Activated T-cell treated with anti-CD3 and anti-CD28 coated beads, Interleukin-2, amount 50 U/mL, for 48 hours (primary cell): ENCODE measurements around the gene PPFIA1.
A peak's percentile ranks its signal among the peaks of the same experiment; 100 is the strongest.
"Not testable (repeated sequence)": the region's sequence is repeated elsewhere in the genome, so short reads cannot be mapped to it uniquely, and the experiment has no call there.

Experiments used
- DNase-seq, 2 experiments: peaks; one replicate each; pipeline ENCODE4 v3.0.0-alpha.2; 2020

Gene PPFIA1

DNA sequence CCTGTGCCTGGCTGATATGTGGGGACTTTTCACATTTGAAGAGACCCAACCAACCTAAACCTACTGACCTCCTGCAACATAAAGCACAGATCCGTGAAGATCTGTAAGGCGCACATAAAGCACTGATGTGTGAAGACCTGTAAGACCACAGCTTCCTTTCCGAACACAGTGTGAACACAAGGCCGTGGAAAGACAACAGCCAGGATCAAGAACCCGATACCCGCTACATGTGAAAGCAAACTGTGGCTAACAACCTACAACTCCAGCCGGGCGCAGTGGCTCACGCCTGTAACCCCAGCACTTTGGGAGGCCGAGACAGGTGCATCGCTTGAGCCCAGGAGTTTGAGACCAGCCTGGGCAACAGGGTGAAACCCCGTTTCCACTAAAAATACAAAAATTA, 17.6 kb upstream of the PPFIA1 start:
- DNase-seq: no peak

DNA sequence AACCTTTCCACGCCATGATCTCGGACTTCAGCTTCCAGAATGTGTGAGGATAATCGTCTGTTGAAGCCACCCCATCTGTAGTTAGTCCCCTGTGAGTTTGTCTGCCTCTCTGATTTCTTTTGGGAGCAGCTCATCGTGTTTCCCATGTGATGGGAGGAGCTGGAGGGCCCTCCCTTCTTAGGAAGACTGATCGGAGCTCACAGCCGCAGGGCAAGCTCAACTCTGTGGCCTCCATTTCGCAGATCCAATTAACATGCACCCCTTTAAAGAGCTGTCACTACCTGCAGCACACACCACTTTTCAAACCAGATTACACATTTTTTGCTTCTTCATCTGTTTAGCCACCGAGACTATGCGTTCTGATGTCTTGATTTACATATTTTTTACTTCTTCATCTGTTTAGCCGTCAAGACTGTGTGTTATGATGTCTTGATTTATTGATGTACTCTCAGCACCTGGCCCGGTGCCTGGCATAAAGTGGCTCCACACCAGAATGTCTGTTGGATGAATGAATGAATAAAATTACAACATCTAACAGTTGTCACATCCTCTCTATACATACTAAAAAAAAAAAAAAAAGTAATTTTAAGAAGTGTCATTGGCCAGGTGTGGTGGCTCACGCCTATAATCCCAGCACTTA, 14.9 kb upstream of the PPFIA1 start:
- no peak for DNase-seq

DNA sequence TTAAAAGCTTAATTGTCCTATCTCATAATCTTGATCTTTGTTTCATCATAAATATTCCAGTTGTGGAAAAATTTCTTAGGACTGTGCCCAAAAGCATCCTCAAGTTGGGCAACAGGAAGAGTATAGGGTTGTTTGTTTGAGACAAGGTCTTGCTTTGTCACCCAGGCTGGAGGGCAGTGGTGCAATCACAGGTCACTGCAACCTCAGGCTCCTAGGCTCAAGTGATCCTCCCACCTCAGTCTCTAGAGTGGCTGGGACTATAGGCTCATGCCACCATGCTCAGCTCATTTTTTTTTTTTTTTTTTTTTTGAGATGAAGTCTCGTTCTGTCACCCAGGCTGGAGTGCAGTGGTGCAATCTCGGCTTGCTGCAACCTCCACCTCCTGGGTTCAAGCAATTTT, 11.4 kb upstream of the PPFIA1 start:
- not testable (repeated sequence) for DNase-seq

DNA sequence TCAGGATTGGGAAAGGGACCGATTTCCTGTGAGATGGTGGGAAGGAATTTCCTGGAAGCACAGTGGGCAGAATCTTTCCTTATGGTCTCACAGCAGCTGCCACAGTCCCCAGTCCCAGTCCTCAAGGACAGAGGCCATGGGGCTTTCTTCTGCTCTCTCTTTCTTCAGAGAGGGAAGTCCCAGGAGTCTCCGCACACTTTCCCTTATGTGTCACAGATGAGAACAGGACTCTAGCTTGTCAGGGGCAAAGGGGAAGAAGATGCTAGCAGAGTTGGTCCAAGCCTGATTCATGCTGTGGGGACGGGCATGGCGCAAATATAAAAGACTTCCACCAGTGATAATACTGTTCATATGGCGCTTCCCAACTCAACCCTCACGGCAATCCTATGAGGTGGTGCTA, 7.5 kb upstream of the PPFIA1 start:
- no peak for DNase-seq

DNA sequence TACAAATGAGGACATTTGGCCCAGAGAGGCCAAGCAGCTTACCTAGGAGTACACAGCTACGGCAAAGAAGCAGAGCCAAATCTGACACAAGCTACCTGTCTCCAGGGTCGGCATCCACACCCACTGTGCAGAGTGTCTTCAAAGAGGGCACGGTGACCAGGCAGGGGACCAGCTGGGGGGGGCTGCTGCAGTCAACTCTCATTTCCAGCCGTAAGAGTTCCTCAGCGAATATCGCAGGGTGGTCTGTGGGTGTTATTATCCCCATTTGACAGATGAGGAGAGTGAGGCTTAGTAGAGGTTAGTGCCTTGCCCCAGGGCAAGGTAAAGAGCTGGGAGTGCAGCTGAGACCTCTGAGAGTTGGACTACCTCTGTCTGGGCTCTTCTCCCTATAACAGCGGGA, 7.1 kb upstream of the PPFIA1 start:
- no peak for DNase-seq

DNA sequence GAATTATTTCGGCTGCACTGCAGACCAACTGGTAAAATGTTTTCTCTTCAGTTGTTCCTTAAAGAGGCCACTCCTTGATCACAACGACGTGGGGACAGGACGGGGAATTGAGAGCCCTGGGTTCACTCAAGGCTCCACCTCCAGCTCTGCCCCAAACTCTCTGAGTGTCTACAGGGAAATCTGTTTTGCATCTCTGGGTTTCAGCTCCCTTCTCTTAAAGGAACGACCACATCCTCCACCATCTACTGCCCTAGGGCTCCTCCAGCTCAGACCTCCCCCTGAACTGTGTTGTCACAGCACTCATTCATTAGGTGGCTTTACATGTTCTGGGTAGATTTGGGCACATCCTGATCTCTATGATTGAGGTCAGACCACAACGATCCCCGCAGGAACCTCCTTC, 5.1 kb upstream of the PPFIA1 start:
- DNase-seq: no peak

DNA sequence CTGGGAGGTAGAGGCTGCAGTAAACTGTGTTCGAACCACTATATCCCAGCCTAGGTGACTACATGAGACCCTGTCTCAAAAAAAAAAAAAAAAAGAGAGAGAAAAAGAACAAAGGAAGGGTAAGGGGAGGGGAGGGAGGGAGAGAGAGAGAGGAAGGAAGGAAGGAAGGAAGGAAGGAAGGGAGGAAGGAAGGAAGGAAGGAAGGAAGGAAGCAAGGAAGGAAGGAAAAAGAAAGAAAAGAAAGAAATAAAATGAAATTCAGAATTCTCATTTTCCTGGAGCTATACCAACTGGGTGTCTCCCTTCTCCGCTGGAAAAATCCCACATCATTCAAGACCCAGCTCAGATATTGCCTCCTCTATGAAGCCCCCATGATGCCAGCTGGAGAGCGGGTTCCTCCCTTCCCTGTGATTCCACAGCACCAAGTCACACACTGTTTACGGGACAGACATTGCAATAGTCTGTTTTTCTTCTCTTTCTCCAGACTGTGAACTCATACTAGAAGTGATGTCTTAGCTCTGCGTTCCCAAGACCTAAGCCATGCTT, 3.0 kb upstream of the PPFIA1 start:
- DNase-seq: no peak

DNA sequence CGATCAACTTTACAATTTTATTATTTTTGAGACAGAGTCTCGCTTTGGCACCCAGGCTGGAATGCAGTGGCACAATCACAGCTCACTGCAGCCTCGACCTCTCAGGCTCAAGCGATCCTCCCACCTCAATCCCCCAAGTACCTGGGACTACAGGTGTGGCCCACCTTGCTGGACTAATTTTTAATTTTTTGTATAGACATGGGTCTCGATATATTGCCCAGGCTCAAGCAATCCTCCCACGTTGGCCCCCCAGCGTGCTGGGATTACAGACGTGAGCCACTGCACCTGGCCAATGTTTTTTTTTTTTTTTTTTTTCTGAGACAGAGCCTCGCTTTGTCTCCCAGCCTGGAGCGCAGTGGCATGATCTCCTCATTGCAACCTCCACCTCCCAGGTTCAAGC, 2.0 kb upstream of the PPFIA1 start:
- no peak for DNase-seq

DNA sequence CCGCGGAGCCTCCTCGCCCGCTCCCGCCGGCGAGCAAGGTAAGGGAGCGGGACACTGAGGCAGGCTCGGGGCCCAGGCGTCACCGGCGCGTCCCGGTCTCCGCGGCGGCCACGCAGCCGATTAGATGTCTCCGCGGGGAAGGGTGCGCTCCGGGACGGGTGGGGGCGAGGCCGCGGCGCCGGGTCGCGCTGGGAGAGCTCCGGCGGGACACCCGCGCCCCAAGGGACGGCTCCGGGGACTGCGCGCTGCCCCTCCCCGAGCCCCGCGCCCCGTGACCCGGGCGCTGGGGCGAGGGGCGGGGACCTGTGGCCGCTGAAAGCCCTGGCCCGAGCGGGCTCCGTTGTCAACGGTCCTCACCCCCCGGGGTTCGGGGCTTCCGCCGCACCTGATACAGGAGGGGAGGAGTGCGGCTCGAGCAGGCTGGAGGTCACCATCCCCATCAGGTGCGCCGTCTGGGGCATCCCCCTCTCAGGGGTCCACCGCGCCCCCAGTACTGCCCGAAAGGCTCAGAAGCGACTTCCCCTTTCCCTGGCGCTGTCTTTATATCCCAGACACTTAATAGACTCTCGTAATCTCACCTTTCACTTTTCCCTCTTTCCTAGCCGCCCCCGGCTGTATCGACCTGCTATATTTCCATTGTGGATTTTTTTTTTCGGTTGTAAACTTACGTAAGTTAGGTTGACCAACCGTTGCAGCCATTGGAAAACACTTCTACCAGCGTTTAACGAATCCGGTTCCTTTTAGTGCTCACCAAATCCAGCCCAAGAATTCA, 573 bp downstream of the PPFIA1 start:
- DNase-seq: peak; percentile 58 to 66

DNA sequence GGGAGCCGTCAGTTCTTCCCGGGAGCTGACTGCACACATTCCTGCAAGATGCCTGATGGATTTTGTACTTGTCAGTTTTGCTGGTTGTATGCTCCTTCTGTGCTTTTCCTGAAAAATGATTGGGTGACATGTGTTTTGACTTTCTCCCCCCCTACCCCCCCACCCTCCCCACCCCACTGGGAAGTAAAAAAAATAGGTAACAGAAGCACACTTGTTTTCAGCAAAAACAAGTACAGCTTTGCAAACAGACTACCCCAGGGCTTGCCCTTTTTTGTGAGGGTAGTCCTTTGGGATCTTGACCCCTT, 1.1 kb downstream of the PPFIA1 start:
- DNase-seq: no peak

DNA sequence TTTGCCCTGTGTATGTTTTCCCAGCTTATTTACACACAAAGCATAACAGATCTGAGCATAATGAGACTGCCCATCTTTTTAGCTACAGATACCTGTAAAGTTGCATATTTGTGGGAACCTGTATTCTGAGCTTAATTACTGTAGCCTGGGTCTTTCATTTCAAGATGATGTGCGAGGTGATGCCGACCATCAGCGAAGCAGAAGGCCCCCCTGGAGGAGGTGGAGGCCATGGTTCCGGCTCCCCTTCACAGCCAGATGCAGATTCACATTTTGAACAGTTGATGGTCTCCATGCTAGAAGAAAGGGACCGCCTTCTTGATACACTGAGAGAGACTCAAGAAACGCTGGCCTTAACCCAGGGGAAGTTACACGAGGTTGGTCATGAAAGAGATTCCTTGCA, 1.5 kb downstream of the PPFIA1 start:
- no peak for DNase-seq

DNA sequence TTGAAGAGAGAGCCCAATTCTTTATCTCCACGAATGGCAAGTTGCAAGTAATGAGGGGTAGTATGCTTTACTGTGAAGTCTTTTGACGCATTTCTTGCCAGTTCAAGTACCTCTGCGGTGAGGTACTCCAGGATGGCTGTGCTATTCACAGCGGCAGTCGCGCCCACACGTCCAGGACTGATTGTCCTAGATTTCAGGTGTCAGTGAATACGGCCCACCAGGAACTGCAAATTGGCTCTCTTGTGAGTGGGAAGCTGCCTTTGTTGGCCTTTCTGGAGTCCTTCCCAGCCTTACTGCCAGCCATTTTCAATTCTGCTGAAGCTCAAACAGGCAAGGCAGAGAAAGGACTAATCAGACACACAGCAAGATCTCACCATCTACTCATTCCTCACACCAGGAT, 8.5 kb downstream of the PPFIA1 start:
- DNase-seq: no peak

DNA sequence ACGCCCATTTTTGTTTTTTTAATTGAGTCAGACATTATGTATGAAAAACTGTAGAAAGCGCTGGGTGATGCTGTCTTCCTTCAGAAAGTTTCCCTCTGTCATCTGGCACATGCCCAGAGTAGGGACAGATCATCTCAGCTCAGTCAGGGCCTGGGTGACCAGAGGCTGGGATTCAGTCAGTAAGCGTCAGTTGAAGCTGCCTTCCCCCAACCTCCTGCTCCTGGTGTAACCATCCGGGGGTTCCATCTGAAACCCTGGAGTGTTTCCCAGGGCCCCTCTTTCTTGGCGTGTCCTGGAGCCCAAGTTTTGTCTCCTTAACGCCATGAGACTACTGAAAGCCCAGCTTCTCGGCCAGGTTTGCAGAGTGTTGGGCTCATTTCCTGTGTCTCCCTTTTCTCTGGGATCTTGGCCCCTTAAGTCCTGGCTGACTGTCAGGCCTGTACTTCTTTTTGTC, 10.7 kb downstream of the PPFIA1 start:
- DNase-seq: no peak

DNA sequence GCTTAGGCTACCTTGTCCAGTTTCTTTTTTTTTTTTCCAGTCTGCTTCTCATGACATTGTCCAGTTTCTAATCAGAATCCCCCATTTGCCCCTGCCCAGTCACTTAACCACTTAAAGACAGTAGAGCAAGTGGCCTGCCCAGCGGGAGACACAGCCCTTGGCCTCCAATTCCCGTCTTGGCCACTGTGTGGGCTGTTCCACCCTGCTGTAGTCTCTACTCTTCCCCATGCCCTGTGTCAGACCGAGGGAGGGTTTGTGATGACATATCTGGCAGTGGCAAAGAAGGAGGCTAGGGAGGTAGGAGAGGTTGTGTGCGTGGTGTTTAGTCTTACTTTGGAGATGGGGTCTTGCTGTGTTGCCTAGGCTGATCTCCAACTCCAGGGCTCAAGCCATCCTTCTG, 11.5 kb downstream of the PPFIA1 start:
- no peak for DNase-seq

DNA sequence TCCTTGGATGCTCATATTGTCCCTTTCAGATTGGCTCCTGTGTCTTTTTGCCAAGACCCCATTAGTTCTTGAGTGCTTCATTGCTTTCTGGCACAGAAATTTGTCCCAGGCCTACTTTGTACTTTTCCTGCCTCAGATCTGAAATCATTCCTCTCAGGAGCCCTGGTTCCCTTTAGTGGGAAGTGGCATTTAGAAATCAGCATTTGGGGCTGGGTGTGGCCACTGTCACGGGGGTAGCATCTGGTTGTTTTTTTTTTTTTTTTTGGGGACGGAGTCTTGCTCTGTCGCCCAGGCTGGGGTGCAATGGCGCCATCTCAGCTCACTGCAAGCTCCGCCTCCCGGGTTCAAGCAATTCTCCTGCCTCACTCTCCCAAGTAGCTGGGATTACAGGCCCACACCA, 18.2 kb downstream of the PPFIA1 start:
- DNase-seq: no peak

DNA sequence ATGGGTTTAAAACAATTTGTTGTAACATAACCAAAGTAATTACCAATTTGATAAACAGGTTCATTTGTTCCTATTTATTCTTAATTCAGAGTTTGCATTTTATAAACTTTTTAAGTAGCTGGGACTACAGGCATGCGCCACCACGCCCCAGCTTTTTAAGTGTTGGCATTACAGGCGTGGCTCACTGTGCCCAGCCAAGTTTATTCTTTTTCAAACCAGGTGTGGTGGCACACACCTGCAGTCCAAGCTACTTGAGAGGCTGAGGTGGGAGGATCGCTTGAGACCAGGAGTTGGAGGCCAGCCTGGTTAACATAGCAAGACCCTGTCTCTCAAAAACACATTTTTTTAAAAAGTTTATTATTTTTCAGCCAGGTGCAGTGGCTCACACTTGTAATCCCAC, 19.1 kb downstream of the PPFIA1 start:
- DNase-seq: no peak

DNA sequence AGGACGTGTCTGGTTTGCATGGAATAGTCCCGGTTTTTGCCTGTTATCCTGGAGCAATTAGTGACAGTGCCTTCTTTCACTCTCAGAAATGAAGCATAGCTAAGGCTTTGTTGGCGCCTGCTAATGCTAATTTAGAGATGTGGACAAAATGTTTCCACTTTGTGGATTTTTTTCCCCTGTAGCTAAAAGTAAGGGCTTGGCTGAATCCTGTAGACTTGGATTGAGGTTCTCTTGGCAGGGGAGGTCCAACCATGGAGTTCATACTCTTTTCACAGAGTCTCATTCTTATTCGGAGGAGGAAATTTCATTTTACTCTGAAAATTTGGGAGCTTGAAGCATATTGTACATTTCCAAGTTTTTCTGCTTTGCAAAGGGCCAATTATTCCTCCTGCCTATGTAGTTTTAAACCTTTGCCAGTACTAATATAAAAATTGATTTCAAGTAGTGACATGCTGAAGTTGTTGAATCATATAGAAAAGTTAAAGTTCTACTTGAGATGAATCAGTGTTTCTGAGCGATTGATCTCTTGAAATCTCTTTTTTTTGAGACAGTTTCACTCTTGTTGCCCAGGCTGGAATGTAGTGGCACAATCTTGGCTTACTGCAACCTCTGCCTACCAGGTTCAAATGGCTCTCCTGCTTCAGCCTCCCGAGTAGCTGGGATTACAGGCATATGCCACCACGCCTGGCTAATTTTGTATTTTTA, 20.0 kb downstream of the PPFIA1 start:
- no peak for DNase-seq

DNA sequence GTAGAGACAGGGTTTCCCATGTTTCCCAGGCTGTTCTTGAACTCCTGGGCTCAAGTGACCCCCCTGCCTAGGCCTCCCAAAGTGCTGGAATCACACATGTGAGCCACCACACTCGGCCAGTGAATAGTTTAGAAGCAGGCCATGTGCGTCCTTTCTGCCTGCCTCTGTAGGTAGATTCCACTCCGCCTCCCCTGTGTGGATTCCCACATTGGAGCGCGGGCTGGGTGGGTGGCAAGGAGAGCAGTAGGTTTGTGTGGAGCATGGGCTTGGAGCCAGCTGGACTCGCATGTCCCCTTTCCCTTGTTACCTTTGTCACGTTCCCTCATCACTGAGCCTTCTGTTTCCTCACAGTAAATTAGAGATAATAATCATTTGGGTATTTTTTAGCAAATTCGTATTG, 21.7 kb downstream of the PPFIA1 start:
- DNase-seq: no peak

DNA sequence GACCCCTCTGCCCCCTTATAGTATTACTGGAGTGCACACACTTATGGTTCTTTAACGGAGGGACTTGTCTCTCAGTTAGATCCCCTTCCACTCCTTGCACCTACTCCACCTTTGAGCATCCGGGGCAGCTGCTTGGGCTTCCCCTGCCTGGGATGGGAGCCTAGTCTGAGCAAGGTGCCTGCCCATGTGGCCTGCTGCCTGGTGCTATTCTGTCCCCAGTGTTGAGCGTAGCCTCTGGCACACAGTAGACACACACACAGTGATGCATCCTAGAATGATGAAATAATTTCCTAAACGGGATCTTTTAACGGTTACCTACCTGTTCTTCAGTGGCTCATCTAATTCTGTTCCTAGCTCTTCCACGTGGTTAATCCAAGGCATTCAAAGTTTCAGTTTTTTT, 22.4 kb downstream of the PPFIA1 start:
- DNase-seq: no peak

DNA sequence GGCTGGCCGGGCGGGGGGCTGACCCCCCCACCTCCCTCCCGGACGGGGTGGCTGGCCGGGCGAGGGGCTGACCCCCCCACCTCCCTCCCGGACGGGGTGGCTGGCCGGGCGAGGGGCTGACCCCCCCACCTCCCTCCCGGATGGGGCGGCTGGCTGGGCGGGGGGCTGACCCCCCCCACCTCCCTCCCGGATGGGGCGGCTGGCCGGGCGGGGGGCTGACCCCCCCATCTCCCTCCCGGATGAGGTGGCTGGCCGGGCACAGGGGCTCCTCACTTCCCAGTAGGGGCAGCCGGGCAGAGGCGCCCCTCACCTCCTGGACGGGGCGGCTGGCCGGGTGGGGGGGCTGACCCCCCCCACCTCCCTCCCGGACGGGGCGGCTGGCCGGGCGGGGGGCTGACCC, 24.7 kb downstream of the PPFIA1 start:
- DNase-seq: not testable (repeated sequence)

DNA sequence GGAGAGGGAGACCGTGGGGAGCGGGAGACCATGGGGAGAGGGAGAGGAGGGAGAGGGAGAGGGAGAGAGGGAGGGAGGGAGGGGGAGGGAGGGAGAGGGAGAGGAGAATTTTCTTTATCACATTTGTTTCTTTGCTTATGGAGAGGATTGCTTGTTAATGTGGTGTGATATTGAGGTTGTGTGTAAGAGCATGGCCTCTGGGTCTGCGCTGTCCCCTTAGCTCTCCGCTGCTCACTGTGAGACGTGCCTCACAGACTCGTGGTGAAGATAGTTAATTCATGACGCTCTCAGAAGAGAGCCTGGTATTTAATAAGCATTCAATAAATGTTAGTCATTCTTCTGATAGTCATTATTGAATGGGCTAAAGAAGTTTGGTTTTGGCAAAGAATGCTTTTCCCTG, 26.2 kb downstream of the PPFIA1 start:
- no peak for DNase-seq

DNA sequence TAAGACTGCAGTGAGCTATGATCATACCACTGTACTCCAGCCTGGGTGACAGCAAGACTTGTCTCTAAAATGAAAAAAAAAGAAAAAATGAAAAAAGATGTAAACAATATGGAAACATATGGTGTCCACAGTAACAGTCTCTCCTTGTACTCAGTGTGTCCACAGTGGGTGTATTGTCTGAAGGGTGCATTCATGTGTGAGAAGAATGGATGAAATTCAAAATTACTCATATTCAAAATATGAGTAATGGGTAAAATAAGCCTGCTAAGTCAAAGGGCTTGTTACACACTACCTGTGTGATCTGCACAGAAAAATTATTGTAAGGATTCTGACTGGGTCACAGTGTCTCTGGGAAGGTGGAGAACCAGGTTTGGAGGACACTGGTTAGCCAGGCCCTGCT, 26.9 kb downstream of the PPFIA1 start:
- DNase-seq: no peak

DNA sequence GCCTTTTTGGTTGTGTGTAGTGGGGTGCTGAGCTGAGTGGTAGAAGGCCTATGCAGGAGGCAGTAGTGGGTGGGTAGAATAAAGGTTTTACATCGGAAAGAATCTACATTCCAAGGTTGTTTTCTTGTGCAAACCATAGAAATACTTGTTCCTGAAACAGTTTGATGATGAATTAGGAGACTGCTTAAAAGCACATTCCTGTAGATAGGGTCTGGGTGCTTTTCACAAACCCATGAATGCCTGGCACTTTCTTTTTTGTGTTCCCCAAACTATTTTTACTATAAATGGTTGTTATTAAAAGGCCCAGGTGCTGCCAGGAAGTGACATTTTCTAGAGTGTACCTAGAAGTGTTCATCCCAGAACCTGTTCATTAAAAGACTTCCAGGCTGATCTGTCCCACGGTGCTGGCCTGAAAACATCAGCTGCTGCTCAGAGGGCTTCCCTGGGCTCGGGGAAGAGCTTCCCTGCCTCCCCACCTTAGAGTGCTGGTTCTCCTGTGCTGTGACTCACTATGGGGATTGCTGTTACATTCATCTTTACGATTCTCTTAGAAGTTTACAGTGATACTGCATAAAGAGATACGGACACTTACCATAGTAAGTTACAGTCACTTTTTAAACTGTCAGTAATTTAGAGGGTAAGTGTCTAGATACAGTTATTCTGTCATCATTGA, 27.9 kb downstream of the PPFIA1 start:
- DNase-seq: no peak

DNA sequence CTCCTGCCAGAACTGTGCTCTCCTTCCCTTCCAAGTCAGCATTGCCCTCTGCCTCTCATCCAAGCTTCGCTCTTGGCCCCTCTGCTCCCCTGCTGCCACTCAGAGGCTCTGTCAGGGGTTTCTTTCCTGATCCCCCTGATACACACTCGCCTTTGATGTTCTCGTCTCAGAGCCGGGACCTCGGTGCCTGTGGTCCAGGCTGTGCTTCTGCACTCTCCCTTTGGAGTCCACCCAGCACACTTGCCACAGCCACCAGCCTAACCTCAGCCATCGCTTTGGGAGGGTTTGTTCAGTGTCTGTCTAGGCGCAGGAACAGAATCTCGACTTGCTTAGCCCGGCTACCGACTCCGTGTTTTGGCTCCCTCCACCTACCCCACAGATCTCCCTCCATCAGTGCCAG, 29.1 kb downstream of the PPFIA1 start:
- no peak for DNase-seq
